HepG2 (cell line): ENCODE results near the gene CD7. TPM values are rescaled to one million over a fixed set of nuclear protein-coding genes. Genes with fewer than 3 reads are reported as not detected.

Experiments
- CHD2 ChIP-seq: IDR thresholded peaks from 2 replicates; pipeline ENCODE4 v1.6.1; 2011; ENCODE audit warnings: low read depth, low read length, improper control_type of control experiment
- DR1 ChIP-seq: sonication (generic); formaldehyde crosslinking; IDR thresholded peaks from 2 replicates; pipeline ENCODE4 v1.8.0; 2021; ENCODE audit warnings: mild to moderate bottlenecking, missing genetic modification reagents, inconsistent platforms
- ETV5 ChIP-seq: IDR thresholded peaks from 2 replicates; pipeline ENCODE4 v1.6.1; 2018; ENCODE audit warnings: missing biosample characterization, missing genetic modification reagents, inconsistent platforms, borderline replicate concordance
- FOXA3 ChIP-seq: IDR thresholded peaks from 2 replicates; pipeline ENCODE4 v1.6.1; 2016; ENCODE audit warnings: missing genetic modification reagents, missing compliant biosample characterization
- HHEX ChIP-seq: IDR thresholded peaks from 2 replicates; pipeline ENCODE4 v1.6.1; 2016; ENCODE audit warnings: control low read depth
- KLF11 ChIP-seq: IDR thresholded peaks from 2 replicates; pipeline ENCODE4 v1.6.1; 2016; ENCODE audit warnings: missing compliant biosample characterization
- KLF13 ChIP-seq: sonication (generic); formaldehyde crosslinking; IDR thresholded peaks from 2 replicates; pipeline ENCODE4 v1.4.0; 2020; ENCODE audit warnings: mild to moderate bottlenecking, missing genetic modification reagents
- MAFF ChIP-seq: IDR thresholded peaks from 2 replicates; pipeline ENCODE4 v1.6.1; 2011; ENCODE audit warnings: low read depth, low read length, improper control_type of control experiment
- MEIS2 ChIP-seq: sonication (generic); formaldehyde crosslinking; IDR thresholded peaks from 2 replicates; pipeline ENCODE4 v1.9.0; 2021; ENCODE audit warnings: mild to moderate bottlenecking, missing genetic modification reagents
- NFIC ChIP-seq: IDR thresholded peaks from 2 replicates; pipeline ENCODE4 v1.6.1; 2012; ENCODE audit warnings: mild to moderate bottlenecking, low read length, inconsistent platforms
- PAF1 ChIP-seq: IDR thresholded peaks from 2 replicates; pipeline ENCODE4 v1.6.1; 2016; ENCODE audit warnings: missing genetic modification reagents, missing compliant biosample characterization
- PPARG ChIP-seq: conservative IDR thresholded peaks from 2 replicates; pipeline ENCODE4 v1.6.1; 2016; ENCODE audit warnings: missing biosample characterization, missing genetic modification reagents
- RARG ChIP-seq: sonication (generic); formaldehyde crosslinking; IDR thresholded peaks from 2 replicates; pipeline ENCODE4 v1.4.0; 2020; ENCODE audit warnings: low read depth, mild to moderate bottlenecking, missing genetic modification reagents
- RFX5 ChIP-seq: IDR thresholded peaks from 2 replicates; pipeline ENCODE4 v1.6.1; 2011; ENCODE audit warnings: low read depth, low read length, improper control_type of control experiment
- ZNF430 ChIP-seq: sonication (generic); formaldehyde crosslinking; IDR thresholded peaks from 2 replicates; pipeline ENCODE4 v1.9.0; 2021; ENCODE audit warnings: mild to moderate bottlenecking, missing genetic modification reagents
- ZNF431 ChIP-seq: sonication (generic); formaldehyde crosslinking; IDR thresholded peaks from 2 replicates; pipeline ENCODE4 v1.9.0; 2022; ENCODE audit warnings: missing genetic modification reagents, low read depth, mild to moderate bottlenecking, borderline replicate concordance
- ZNF530 ChIP-seq: sonication (generic); formaldehyde crosslinking; IDR thresholded peaks from 2 replicates; pipeline ENCODE4 v1.5.0; 2020; ENCODE audit warnings: low read depth, mild to moderate bottlenecking, missing genetic modification reagents
- ZNF781 ChIP-seq: sonication (generic); formaldehyde crosslinking; IDR thresholded peaks from 2 replicates; pipeline ENCODE4 v1.5.1; 2020; ENCODE audit warnings: borderline replicate concordance, mild to moderate bottlenecking, missing genetic modification reagents; ENCODE audit errors: not compliant biosample characterization
- ZZZ3 ChIP-seq: sonication (generic); formaldehyde crosslinking; IDR thresholded peaks from 2 replicates; pipeline ENCODE4 v1.4.0; 2020; ENCODE audit warnings: missing genetic modification reagents, mild to moderate bottlenecking, borderline replicate concordance
- polyA plus RNA-seq, 8 experiments: library from polyadenylated mRNA; depleted of rRNA in 3 of 8; stranded (reverse) in 7 of 8; unstranded in 1 of 8; fragments of >200 nt; fragmentation: Illumina TruSeq in 4 of 8; extraction: Trizol in 4 of 8; gene quantifications; 2 replicates each; pipeline versions ENCODE4 v1.2.1 to v1.2.3, GENCODE V29; 2011 to 2016; ENCODE audit warnings: low read depth in 4 of 8, missing spikeins in 1 of 8, mixed read lengths in 1 of 8; ENCODE audit not compliant: insufficient read depth in 1 of 8
- total RNA-seq, 5 experiments: library from RNA; depleted of rRNA; stranded (reverse); fragments of >200 nt; fragmentation: Illumina TruSeq; extraction: Trizol; gene quantifications; 2 replicates each; pipeline ENCODE4 v1.2.3, GENCODE V29; 2016; ENCODE audit warnings: low read depth in 1 of 5
- TF ChIP-seq, protein P1 (sequence below): sonication (generic); formaldehyde crosslinking; IDR thresholded peaks from 2 replicates; pipeline ENCODE4 v1.4.0; 2020; ENCODE audit warnings: low read depth, missing genetic modification reagents
- TF ChIP-seq, protein P2 (sequence below): sonication (generic); formaldehyde crosslinking; IDR thresholded peaks from 2 replicates; pipeline ENCODE4 v1.4.0; 2020; ENCODE audit warnings: missing genetic modification reagents
- TF ChIP-seq, protein P3 (sequence below): sonication (generic); formaldehyde crosslinking; IDR thresholded peaks from 2 replicates; pipeline ENCODE4 v1.5.1; 2020; ENCODE audit warnings: mild to moderate bottlenecking, missing genetic modification reagents, moderate library complexity
- TF ChIP-seq, protein P4 (sequence below): IDR thresholded peaks from 2 replicates; pipeline ENCODE4 v1.6.1; 2016; ENCODE audit warnings: missing compliant biosample characterization, missing genetic modification reagents, borderline replicate concordance

CD7 gene
- total and polyA plus RNA-seq, 2 of the 13 experiments (the other 11 are each of a cell fraction or from before 2014, with no cell fraction given), result 67.6 to 76.4 TPM

DNA sequence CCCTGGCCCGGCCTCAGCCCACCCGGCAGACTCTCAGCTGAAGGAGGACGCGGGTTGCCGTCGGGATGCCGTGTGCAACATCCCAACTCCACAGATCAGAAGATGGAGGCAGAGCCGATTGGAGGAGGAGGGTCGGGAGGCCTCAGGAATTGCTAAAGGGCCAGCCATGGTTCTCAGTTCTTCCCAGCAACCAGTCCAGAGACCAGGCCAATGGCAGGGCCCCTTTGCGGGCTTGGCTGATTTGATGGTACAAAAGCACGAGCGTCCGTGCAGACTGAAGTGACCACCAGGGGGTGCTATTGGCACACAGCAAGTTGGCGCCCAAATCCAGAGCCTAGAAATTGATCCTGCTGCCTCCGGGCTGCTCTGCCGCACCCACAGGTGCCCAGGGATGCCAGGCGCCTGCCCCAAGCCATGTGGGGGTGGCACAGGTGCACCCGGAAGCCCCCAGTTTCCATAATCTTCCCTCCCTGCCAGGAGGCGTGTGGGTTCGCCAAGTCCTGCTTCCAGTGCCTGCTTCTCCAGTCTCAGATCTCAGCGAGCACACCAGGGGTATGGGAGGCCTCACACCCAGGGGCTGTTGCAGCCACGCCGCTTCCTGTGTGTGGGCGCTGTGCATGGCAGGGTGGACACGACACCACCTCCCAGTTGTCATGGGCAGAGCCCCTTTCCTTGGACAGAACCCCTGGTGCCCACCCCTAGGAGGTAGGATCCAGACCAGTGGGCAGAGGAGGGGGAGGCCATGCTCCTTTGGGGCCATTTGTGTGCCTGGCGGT is 34.5 kb upstream of the CD7 start (continued):
- TF ChIP-seq, protein P1, sequence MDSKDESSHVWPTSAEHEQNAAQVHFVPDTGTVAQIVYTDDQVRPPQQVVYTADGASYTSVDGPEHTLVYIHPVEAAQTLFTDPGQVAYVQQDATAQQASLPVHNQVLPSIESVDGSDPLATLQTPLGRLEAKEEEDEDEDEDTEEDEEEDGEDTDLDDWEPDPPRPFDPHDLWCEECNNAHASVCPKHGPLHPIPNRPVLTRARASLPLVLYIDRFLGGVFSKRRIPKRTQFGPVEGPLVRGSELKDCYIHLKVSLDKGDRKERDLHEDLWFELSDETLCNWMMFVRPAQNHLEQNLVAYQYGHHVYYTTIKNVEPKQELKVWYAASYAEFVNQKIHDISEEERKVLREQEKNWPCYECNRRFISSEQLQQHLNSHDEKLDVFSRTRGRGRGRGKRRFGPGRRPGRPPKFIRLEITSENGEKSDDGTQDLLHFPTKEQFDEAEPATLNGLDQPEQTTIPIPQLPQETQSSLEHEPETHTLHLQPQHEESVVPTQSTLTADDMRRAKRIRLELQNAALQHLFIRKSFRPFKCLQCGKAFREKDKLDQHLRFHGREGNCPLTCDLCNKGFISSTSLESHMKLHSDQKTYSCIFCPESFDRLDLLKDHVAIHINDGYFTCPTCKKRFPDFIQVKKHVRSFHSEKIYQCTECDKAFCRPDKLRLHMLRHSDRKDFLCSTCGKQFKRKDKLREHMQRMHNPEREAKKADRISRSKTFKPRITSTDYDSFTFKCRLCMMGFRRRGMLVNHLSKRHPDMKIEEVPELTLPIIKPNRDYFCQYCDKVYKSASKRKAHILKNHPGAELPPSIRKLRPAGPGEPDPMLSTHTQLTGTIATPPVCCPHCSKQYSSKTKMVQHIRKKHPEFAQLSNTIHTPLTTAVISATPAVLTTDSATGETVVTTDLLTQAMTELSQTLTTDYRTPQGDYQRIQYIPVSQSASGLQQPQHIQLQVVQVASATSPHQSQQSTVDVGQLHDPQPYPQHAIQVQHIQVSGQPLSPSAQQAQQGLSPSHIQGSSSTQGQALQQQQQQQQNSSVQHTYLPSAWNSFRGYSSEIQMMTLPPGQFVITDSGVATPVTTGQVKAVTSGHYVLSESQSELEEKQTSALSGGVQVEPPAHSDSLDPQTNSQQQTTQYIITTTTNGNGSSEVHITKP (CRISPR knock-in tag), result no peak; the same call in 1 of the 2 replicates
- peak; percentile 69; the same call in 1 of the 2 replicates for TF ChIP-seq ZZZ3 (CRISPR knock-in tag)
- no peak for TF ChIP-seq NFIC
- TF ChIP-seq MEIS2 (CRISPR knock-in tag), result 0 out of 2 replicates have a peak, but pooled peaks have one; percentile 38
- peak; percentile 66 for TF ChIP-seq ZNF430 (CRISPR knock-in tag)
- TF ChIP-seq KLF13 (CRISPR knock-in tag), result no peak
- TF ChIP-seq RARG (CRISPR knock-in tag), result no peak
- no peak for TF ChIP-seq ZNF431 (CRISPR knock-in tag)
- TF ChIP-seq FOXA3 (CRISPR knock-in tag), result peak; percentile 71; the same call in 1 of the 2 replicates
- TF ChIP-seq PPARG (CRISPR knock-in tag), result no peak
- TF ChIP-seq MAFF, result no peak
- peak; percentile 71 for TF ChIP-seq KLF11
- TF ChIP-seq, protein P2, sequence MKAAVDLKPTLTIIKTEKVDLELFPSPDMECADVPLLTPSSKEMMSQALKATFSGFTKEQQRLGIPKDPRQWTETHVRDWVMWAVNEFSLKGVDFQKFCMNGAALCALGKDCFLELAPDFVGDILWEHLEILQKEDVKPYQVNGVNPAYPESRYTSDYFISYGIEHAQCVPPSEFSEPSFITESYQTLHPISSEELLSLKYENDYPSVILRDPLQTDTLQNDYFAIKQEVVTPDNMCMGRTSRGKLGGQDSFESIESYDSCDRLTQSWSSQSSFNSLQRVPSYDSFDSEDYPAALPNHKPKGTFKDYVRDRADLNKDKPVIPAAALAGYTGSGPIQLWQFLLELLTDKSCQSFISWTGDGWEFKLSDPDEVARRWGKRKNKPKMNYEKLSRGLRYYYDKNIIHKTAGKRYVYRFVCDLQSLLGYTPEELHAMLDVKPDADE (CRISPR knock-in tag), result no peak
- TF ChIP-seq DR1 (CRISPR knock-in tag), result 0 out of 2 replicates have a peak, but pooled peaks have one; percentile 14
- TF ChIP-seq, protein P3, sequence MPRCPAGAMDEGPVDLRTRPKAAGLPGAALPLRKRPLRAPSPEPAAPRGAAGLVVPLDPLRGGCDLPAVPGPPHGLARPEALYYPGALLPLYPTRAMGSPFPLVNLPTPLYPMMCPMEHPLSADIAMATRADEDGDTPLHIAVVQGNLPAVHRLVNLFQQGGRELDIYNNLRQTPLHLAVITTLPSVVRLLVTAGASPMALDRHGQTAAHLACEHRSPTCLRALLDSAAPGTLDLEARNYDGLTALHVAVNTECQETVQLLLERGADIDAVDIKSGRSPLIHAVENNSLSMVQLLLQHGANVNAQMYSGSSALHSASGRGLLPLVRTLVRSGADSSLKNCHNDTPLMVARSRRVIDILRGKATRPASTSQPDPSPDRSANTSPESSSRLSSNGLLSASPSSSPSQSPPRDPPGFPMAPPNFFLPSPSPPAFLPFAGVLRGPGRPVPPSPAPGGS (CRISPR knock-in tag), result 0 out of 2 replicates have a peak, but pooled peaks have one; percentile 16
- no peak for TF ChIP-seq CHD2
- TF ChIP-seq ETV5 (CRISPR knock-in tag), result 0 out of 2 replicates have a peak, but pooled peaks have one; percentile 49
- TF ChIP-seq ZNF781 (CRISPR knock-in tag), result no peak
- TF ChIP-seq, protein P4, sequence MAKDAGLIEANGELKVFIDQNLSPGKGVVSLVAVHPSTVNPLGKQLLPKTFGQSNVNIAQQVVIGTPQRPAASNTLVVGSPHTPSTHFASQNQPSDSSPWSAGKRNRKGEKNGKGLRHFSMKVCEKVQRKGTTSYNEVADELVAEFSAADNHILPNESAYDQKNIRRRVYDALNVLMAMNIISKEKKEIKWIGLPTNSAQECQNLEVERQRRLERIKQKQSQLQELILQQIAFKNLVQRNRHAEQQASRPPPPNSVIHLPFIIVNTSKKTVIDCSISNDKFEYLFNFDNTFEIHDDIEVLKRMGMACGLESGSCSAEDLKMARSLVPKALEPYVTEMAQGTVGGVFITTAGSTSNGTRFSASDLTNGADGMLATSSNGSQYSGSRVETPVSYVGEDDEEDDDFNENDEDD (CRISPR knock-in tag), result peak; percentile 55; the same call in 1 of the 2 replicates
- no peak for TF ChIP-seq ZNF530 (CRISPR knock-in tag)
- TF ChIP-seq PAF1 (CRISPR knock-in tag), result no peak
- TF ChIP-seq RFX5, result peak; percentile 98
- no peak for TF ChIP-seq HHEX (CRISPR knock-in tag)
